Brain microvascular endothelial cell (primary cell): Measurements from ENCODE around the gene ROR1.

Experiments used
- DNase-seq: peaks from one replicate; pipeline ENCODE4 v3.0.0-alpha.2; 2020
- H3K27ac ChIP-seq: fragments of 250-450 bp; sonication (Bioruptor Pico); 2 replicates; pipeline ENCODE4 v1.5.1; 2020; ENCODE audit warnings: mild to moderate bottlenecking, moderate library complexity
- H3K27me3 ChIP-seq: fragments of 250-450 bp; sonication (Bioruptor Pico); replicated peaks from 2 replicates; pipeline ENCODE4 v1.5.1; 2020; ENCODE audit warnings: mild to moderate bottlenecking
- H3K36me3 ChIP-seq: fragments of 250-450 bp; sonication (Bioruptor Pico); replicated peaks from 2 replicates; pipeline ENCODE4 v1.5.1; 2020; ENCODE audit warnings: mild to moderate bottlenecking
- H3K4me3 ChIP-seq: 2 replicates; pipeline ENCODE4 v1.5.1; 2011; ENCODE audit warnings: low read depth, mild to moderate bottlenecking, control low read depth, low read length, moderate library complexity
- in situ Hi-C: cut with HindIII; loops from 2 replicates; pipeline ENCODE4 v1.10.0; 2017; ENCODE audit warnings: low sequenced_read_pairs, low pct_ligation_motif_present
- TF ChIP-seq, protein P1 (sequence below): IDR thresholded peaks from 2 replicates; pipeline ENCODE4 v1.5.1; 2011; ENCODE audit warnings: low read depth, mild to moderate bottlenecking, moderate library complexity, low read length, control low read depth, inconsistent platforms; ENCODE audit errors: missing control alignments

Gene ROR1

DNA sequence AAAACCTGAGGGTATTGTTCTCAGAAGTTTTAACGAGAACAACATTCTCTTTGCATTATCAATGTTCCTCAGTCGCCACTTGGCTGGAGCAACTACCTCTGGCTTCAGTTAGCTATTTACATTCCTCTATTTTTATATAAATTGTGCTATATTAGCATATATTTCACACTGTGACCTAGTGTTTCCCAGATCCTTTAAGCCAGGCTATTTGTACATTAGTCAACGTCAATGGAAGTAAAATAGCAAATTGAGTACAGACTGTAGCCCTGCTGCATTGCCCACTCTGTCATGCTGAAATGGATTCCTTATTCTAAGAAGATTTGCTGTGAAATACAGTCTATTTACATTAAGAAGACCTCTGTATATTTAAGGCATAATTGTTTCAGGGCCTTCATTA, 213.8 kb downstream of the ROR1 start:
- in situ Hi-C loops: no loop called here
- no peak overlapping the region for H3K27ac ChIP-seq
- TF ChIP-seq, protein P1, sequence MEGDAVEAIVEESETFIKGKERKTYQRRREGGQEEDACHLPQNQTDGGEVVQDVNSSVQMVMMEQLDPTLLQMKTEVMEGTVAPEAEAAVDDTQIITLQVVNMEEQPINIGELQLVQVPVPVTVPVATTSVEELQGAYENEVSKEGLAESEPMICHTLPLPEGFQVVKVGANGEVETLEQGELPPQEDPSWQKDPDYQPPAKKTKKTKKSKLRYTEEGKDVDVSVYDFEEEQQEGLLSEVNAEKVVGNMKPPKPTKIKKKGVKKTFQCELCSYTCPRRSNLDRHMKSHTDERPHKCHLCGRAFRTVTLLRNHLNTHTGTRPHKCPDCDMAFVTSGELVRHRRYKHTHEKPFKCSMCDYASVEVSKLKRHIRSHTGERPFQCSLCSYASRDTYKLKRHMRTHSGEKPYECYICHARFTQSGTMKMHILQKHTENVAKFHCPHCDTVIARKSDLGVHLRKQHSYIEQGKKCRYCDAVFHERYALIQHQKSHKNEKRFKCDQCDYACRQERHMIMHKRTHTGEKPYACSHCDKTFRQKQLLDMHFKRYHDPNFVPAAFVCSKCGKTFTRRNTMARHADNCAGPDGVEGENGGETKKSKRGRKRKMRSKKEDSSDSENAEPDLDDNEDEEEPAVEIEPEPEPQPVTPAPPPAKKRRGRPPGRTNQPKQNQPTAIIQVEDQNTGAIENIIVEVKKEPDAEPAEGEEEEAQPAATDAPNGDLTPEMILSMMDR: no peak
- H3K4me3 ChIP-seq: no peak overlapping the region
- no peak for DNase-seq
- H3K27me3 ChIP-seq: no peaks in the 10 kb centered on the region
- H3K36me3 ChIP-seq: no peaks in the 10 kb centered on the region

GRCh38 chr1:63988941-63989340, 215.1 kb downstream of the ROR1 start:
- in situ Hi-C loops: no loop called here
- no peak overlapping the region for H3K27ac ChIP-seq
- H3K4me3 ChIP-seq: no peak overlapping the region
- no peak for DNase-seq
- H3K36me3 ChIP-seq: no peaks in the 10 kb centered on the region
- H3K27me3 ChIP-seq: no peaks in the 10 kb centered on the region
- TF ChIP-seq, protein P1: no peak

- H3K27ac ChIP-seq: no peak overlapping the region
- H3K36me3 ChIP-seq: no peaks in the 10 kb centered on the region
- H3K27me3 ChIP-seq: no peaks in the 10 kb centered on the region
- TF ChIP-seq, protein P1: no peak
- H3K4me3 ChIP-seq: no peak overlapping the region
- no peak for DNase-seq
- in situ Hi-C loops: no loop called here
Measured at GRCh38 chr1:63991685-63992084, 217.9 kb downstream of the ROR1 start.

GRCh38 chr1:64000021-64000420, 226.2 kb downstream of the ROR1 start:
- in situ Hi-C loops: no loop called here
- DNase-seq: no peak
- no peak overlapping the region for H3K4me3 ChIP-seq

GRCh38 chr1:64001038-64001437, 227.2 kb downstream of the ROR1 start:
- no peaks in the 10 kb centered on the region for H3K36me3 ChIP-seq
- no peak for DNase-seq
- in situ Hi-C loops: no loop called here
- H3K27me3 ChIP-seq: no peaks in the 10 kb centered on the region
- TF ChIP-seq, protein P1: no peak
- H3K4me3 ChIP-seq: no peak overlapping the region
- no peak overlapping the region for H3K27ac ChIP-seq

More at GRCh38 chr1:64000021-64000420, 226.2 kb downstream of the ROR1 start:
- TF ChIP-seq, protein P1: no peak
- Histone ChIP-seq H3K36me3 (no peaks in the 10 kb centered on the region), H3K27ac (no peak overlapping the region), H3K27me3 (no peaks in the 10 kb centered on the region)

- no peaks in the 10 kb centered on the region for H3K27me3 ChIP-seq
- TF ChIP-seq, protein P1: no peak
- no peak overlapping the region for H3K27ac ChIP-seq
- no peaks in the 10 kb centered on the region for H3K36me3 ChIP-seq
- no peak for DNase-seq
- in situ Hi-C loops: no loop called here
- no peak overlapping the region for H3K4me3 ChIP-seq
Measured at GRCh38 chr1:64004451-64005025, 230.7 kb downstream of the ROR1 start.
